ENCODE data around the gene SCD.
A peak's percentile ranks its signal among the peaks of the same experiment; 100 is the strongest.

The SCD gene

GRCh38 chr10:100364735-100365391, 17.8 kb downstream of the SCD start:
- TF ChIP-seq EGR1 (IDR thresholded peaks at IDR 0.05) (no peak), NFIC (IDR thresholded peaks at IDR 0.05) (peak; percentile 84), REST (IDR thresholded peaks at IDR 0.05; ENCODE audit: low read depth) (no peak), YY1 (IDR thresholded peaks at IDR 0.05; ENCODE audit: low read depth) (peak; percentile 58; the same call in 1 of the 2 replicates), MAX (IDR thresholded peaks at IDR 0.05) (peak; percentile 67), TAF1 (IDR thresholded peaks at IDR 0.05; ENCODE audit: low read depth) (no peak), TEAD4 (IDR thresholded peaks at IDR 0.05) (peak; percentile 33; the same call in 1 of the 2 replicates), USF1 (IDR thresholded peaks at IDR 0.05) (peak; percentile 95), CREB1 (IDR thresholded peaks at IDR 0.05; ENCODE audit: low read depth) (no peak), EP300 (IDR thresholded peaks at IDR 0.05; ENCODE audit: borderline replicate concordance) (peak; percentile 66; the same call in 1 of the 2 replicates), TCF12 (IDR thresholded peaks at IDR 0.05; ENCODE audit: low read depth) (peak; percentile 83), ZBTB7A (IDR thresholded peaks at IDR 0.05; ENCODE audit: low read depth) (no peak)

- TF ChIP-seq MAX (IDR thresholded peaks at IDR 0.05) = no peak
- TF ChIP-seq CREB1 (IDR thresholded peaks at IDR 0.05; ENCODE audit: low read depth) = no peak
- TF ChIP-seq RAD21 (IDR thresholded peaks at IDR 0.05; ENCODE audit: low read depth) = no peak
- TF ChIP-seq TAF1 (IDR thresholded peaks at IDR 0.05; ENCODE audit: low read depth) = no peak
- TF ChIP-seq CEBPB (IDR thresholded peaks at IDR 0.05) = no peak
- TF ChIP-seq NFIC (IDR thresholded peaks at IDR 0.05) = no peak
- TF ChIP-seq REST (IDR thresholded peaks at IDR 0.05; ENCODE audit: low read depth) = no peak
These were observed 21.7 kb downstream of the SCD start for GRCh38 chr10:100368721-100369120.

GRCh38 chr10:100370714-100371481, 23.9 kb downstream of the SCD start:
- no peak for TF ChIP-seq NFIC (IDR thresholded peaks at IDR 0.05)
- no peak for TF ChIP-seq ZBTB7A (IDR thresholded peaks at IDR 0.05; ENCODE audit: low read depth)
- TF ChIP-seq USF1 (IDR thresholded peaks at IDR 0.05) = 0 out of 2 replicates have a peak, but pooled peaks have one; percentile 20
- TF ChIP-seq TCF12 (IDR thresholded peaks at IDR 0.05; ENCODE audit: low read depth) = peak; percentile 57; the same call in 1 of the 2 replicates
- no peak for TF ChIP-seq CREB1 (IDR thresholded peaks at IDR 0.05; ENCODE audit: low read depth)
- TF ChIP-seq REST (IDR thresholded peaks at IDR 0.05; ENCODE audit: low read depth) = no peak
- TF ChIP-seq RAD21 (IDR thresholded peaks at IDR 0.05; ENCODE audit: low read depth) = peak; percentile 28; the same call in 1 of the 2 replicates
- TF ChIP-seq CEBPB (IDR thresholded peaks at IDR 0.05) = peak; percentile 75
- peak; percentile 60 for TF ChIP-seq EP300 (IDR thresholded peaks at IDR 0.05; ENCODE audit: borderline replicate concordance)
- TF ChIP-seq MAX (IDR thresholded peaks at IDR 0.05) = peak; percentile 85
- no peak for TF ChIP-seq EGR1 (IDR thresholded peaks at IDR 0.05)
- peak; percentile 50; the same call in 1 of the 2 replicates for TF ChIP-seq TAF1 (IDR thresholded peaks at IDR 0.05; ENCODE audit: low read depth)
- TF ChIP-seq YY1 (IDR thresholded peaks at IDR 0.05; ENCODE audit: low read depth) = 0 out of 2 replicates have a peak, but pooled peaks have one; percentile 2
- TF ChIP-seq FOXM1 (IDR thresholded peaks at IDR 0.05; ENCODE audit: borderline replicate concordance, low read depth) = no peak
- peak; percentile 53; the same call in 1 of the 2 replicates for TF ChIP-seq TEAD4 (IDR thresholded peaks at IDR 0.05)
